GM21447 (cell line): ENCODE measurements around the gene LARGE1.

Experiments used
- ATAC-seq: cut with Tn5 transposase; IDR thresholded peaks from one replicate; pipeline ENCODE4 v1.9.1; 2021; ENCODE audit not compliant: unreplicated experiment

Gene LARGE1

DNA sequence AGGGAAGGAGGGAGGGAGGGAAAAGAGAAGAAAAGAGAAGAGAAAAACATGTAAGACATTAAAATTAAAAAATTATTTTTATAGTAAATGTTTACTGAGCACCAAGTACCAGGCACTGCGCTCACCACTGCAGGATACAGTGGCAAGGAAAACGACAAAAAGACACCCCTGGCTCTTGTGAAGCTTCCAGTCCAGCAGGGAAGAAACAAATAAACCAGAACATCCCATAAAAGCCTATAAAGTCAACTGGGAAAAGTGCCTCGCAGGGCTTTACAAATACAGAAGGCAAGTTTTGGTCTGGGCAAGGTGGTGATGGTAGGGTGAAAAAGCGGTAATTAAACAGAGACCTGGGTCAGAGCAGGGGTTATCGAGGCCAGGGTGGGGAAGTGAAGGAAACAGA is 33.6 kb downstream of the LARGE1 start:
- no peak for ATAC-seq

DNA sequence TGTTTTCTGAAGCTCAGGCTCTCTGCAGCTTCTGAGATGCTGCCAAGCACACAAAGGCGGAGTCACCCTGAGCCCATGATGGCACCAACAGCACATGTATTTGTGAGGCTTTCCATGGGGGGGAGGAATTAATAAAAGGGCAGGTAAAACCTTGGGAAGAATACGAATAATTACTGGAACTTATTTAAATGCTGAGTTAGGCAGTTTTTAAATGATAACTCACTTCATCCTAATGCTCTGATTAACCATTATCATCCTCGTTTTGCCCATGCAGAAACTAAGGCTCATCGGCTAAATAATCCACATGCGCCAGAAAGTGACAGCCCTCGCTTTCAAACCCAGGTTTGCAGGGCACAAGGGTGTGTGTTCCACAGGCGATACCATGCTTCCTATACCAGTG is 35.4 kb downstream of the LARGE1 start:
- no peak for ATAC-seq

DNA sequence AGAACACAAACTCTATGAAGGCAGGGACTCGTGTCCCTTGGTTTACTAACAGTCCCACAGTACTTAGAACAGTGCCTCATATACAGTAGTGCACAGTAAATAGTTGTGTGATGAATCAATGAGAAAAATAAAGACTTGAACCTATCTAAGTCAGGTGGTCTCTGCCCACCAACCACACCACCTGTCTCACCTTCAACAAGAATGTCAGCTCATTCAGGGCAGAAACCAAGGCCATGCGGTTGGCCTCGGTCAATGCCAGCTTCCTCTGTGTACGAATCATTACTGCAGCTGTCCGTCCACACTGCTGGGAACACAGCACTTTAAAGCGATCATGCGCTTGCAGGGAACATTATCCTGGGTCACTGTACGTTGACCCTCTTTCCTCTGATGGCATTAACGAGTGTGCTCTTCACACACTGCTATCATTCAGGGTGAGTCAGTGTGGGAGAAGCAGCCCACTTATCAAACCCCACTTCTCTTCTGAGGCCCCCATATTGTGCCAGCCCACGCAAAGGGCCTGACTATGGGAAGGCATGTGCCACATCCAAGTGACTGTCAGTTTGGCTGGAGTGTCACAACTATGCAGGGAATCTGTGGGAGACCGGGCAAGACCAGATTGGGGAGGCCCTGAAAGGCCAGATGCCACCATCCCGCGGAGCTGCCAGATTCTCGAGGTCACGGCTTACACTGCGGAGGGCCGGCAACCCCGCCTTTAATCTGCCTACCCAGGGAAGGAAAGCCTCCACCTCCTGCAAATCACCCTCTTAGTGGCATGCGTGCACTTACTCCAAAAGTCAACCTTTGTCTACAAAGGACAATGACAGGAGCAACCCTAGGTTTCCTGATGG is 36.1 kb downstream of the LARGE1 start:
- ATAC-seq: no peak

DNA sequence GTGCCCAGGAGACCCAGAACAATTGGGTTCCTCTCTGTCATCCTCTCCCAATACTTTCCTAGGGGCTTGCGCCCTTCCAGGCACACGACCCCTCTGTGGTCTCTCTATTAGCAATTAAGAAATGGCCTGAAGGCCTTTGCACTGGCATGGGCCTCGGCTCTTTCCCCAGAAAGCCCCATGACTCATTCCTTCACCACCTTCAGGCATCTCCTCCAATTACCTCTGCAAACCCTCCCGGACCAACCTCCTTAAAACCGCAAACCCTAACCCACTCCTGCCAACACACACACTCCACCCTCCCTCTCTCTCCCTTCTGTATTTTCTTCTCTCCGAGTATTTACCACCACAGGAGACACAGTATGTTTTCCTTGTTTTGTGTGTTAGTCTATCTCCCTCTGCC is 36.7 kb downstream of the LARGE1 start:
- ATAC-seq: no peak

DNA sequence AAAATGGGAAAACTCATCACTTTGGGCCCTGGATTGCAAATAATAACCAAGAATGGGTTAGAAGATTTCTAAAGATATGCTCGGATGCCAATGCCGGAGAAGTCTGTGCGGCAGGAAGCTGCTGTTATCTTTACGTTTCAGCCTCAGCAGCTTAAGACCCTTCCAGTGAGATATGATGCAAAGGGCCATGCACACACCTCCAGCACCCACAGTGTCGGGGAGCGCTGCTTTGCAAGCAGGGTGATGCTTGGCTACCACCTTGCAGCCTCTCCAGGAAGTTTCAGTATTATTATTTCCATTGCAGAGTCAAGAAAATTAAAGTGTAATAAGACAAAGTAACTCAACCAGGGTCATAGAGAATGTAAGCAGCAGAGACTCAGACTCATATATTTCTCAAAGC is 37.3 kb downstream of the LARGE1 start:
- ATAC-seq: no peak

DNA sequence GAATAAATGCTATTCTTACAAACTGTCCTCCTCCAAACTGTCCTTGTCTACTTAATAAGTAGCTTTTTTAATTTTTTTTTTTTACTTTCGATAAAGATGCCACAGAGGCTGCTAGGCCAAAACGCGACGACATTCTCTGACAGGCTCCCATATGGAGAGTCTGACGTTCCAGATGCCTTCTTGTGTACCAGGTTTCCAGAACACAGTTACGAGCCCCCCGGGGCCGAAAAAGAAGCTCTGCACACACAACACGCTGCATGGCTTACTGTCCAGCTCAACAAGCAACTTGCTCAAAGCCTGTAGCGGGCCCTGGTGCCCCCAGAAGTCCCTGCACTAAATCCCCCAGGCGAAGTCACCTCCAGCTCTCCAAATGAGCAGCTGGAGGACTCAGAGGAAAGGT is 39.3 kb downstream of the LARGE1 start:
- ATAC-seq: no peak

DNA sequence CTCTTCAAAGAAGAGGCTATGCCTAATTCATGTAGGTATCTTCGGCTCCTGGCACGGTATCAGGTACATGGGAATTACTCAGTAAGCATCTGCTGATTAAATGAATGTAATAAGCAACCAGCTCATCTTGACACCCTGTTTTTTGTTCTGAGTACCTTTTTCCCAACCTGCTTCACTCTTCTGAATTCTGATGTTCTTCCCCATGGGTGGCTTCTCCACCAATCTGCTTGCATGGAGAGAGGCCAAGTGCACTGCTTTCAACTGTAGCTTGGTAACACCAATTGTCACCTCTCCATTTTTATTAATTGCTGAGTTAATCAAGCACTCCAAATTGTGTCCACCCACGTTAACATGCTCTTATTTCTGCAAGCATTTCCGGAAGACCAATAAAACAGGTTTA is 40.5 kb downstream of the LARGE1 start:
- no peak for ATAC-seq

DNA sequence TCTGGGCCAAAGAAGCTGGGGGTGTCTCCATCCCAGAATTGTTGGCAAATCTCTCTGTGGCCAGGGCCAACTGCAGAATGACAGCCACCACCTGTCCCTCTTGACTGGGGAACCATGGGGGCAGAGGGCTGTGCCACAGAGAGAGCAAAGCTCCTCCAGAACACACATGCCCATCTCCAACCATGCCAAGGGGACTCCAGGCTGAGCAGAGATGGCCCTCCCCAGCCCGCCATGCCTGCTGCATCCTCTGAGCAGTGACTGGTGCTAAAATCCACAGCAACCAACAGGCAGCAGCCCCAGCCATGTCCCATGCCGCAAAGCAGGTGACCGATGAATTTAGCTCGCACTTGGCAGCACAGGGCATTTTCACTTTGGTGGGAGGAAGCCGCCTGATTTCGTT is 45.0 kb downstream of the LARGE1 start:
- ATAC-seq: no peak

DNA sequence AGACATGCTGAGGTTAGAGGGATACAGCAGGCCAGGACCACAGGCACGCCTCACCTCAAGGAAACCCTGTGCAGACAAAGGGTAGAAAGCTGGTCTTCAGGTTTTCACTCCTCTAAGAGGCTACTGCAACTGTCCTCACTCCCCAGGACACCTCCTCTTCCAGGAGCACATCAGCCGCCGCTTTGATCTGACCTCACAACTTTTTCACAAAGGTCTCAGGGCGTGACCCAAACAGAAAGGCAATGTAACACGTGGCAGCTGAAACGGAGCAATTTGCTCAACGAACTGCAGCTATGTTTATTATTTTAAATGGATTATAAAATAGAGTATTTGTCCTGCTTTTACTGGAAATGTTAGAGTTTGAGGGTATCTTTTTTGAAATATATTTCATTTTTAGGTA is 46.1 kb downstream of the LARGE1 start:
- ATAC-seq: no peak

DNA sequence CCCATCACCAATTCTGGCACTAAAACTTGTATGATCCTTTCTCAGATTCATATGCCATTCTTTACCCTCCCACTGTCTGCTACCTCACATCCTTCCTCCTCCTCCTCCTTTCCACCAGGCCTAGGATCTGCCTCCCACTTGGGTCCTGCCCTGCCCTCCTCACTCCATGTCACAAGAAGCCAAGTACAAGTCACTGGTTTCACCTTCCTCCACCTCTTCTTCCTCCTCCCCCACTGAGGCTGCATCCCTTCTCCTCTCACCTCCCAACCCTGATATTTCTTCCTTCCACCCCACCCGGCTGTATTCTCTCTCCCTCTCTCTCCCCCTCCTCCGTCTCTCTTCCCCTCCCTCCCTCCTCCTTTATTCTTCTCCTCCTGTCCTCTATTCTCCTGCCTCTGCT is 46.6 kb downstream of the LARGE1 start:
- ATAC-seq: no peak

DNA sequence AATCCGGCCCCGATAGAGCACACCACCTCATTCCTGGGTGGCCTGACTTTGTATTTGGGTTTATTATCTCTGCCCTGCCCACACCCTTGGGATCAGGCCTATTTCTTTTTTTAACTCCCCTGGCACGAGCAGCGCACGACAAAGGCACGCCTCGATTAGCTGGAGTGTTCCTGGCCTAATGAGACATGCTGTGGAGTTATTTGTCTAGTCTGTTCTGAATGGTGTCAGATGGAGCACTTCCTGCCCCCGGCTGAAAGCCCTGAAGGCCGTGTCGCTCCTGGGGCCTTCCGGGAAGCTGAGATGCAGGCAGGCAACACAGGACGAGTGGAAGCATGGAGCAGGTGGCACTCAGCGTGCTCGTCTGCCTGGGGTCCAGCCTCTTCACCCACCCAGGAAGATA is 47.1 kb downstream of the LARGE1 start:
- ATAC-seq: no peak

DNA sequence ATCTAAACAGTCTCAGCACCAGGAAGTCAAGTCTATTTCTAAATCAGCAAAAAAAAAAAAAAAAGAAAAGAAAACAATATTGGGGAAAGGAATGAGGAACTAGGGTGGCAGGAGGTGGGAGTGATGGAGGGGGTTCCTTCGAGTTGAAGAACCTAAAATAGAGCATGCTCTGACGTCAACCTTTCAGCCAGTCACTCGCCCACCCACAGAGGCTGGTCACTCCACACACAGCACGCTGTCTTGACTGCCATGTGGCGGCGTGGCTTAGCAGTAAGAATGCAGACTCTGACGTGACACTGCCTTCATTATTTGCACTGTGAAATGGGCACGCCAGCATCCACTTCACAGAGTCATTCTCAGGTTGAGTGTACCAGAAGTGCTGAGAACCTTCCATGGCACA is 48.3 kb downstream of the LARGE1 start:
- ATAC-seq: no peak

DNA sequence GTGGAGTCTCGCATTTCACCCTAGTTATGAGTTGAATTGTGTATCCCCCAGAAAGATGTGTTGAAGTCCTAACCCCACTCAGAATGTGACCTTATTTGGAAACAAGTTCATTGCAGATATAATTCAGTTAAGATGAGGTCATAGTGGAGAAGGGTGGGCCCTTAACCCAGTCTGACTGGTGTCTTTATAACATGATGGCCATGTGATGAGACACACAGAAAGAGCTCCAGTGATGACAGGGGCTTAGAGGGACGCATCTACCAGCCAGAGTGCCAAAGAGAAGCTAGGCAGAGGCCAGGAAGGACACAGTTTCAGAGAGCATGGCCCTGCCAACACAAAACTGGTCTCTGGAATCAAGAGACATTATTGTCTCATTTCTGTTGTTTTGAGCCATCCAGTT is 50.3 kb downstream of the LARGE1 start:
- no peak for ATAC-seq

DNA sequence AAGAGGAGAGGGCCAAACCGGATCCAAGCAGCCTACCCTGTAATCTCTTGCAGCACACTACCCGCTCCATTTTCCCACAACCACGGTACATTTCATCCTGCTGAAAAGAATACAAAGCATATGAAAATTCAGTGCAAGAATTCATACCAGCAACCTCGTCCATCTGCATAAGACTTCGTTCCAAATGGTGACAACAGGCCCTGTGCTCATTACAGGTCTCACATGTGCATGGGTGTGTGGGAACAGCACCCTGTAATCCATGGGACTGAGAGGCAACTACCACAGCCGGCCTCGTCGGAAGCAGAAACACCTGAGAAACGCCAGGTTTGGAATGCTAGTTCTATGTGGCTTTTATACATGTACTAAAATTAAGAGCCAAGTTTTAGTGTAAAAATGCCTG is 52.3 kb downstream of the LARGE1 start:
- no peak for ATAC-seq

DNA sequence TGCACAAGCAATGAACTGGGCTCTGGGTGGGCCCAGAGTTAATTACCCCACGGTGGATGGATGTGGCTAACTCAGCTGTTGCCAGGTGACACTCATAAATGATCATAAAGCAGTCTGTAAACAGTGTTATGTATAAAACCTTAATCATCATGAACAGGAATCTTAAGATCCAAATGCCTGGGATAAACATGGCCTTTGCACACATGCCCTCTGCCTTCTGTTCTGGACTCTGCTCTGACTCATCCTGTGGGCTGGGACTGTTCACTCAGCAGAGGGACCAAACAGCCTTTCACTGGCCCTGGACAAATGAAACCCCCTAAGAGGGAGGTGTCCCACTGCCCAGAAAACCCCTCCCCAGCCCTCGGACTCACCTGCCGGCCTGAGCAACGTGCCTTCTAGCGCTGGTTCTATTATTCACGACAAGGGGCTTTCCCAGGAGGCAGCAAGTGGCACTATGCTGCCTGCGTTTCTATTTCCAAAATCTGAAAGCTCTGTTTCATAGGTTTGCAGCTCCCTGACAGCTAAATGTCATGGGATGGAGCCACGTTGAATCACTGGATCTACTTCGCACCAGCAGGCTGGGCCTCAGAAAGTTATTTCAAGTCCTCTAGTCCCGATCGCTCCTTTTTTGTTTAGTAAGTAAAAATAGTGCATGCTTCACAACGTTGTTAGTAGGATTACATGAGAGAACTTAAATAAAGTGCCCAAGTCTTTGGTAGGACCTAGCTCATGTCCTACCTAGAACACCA is 53.0 kb downstream of the LARGE1 start:
- no peak for ATAC-seq

DNA sequence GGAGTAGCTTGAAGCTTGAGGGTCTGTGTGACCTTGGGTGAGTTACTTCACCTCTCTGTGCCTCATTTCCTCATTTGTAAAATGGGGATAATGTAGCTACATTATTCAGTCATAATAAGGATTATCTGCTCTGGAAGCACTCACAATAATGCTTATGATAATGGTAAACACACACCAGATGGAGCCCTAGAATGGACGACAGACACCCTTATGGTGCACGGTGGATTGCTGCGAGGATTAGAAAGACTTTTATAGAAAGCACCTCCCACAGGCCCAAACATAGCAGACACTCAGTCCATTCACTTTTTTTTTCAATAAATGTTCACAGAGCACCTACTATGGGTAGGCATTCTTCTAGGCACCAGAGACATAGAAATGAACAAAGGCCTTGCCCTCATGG is 53.8 kb downstream of the LARGE1 start:
- no peak for ATAC-seq

DNA sequence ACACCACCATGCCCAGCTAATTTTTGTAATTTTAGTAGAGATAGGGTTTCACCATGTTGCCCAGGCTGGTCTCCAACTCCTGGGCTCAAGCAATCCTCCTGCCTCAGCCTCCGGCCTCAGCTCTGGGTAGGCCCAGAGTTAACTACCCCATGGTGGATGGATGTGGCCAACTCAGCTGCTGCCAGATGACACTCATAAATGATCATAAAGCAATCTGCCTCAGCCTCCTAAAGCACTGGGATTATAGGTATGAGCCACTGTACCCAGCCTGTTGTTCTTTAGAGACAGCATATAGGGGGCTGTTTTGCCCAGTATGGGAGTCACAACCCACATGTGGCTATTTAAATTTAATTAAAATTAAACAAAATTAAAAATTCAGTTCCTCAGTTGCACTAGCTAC is 54.3 kb downstream of the LARGE1 start:
- ATAC-seq: no peak

DNA sequence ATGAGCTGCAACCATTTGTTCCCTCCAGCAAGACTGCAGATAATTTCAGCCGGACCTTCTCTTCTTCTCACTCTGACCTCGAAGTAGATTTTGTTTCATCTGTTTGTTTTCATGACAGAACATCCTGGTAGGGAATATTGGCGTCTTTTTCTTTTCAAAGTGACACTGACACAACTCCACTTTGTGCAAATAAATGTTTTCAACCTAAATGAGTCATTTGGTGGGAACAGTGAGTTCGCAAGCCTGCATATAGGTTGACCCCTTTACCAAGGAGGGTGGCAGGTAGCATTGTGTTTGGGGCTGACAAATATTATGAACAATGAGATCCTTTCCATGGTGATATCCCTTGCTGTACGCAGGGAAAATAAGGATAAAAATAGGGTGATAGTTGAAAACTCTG is 55.0 kb downstream of the LARGE1 start:
- no peak for ATAC-seq

DNA sequence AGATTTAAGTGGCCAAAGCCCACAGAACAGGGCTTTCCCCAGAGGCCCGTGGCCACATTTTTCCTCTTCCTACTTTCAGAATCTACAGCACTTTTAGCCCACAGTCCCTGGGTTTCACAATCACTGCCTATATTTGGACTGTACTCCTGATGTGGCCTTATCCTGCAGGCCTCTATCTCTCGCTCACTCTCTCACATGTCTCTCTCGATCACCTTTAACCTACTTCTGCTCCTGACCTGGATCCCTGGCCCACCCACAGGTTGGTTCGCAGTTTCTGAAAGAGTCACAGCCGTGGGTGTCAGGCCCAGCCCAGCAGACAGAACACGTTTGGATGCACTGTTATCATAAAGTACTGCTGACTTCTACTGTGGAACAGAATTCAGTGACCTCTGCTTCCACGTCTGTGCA is 55.5 kb downstream of the LARGE1 start:
- no peak for ATAC-seq

DNA sequence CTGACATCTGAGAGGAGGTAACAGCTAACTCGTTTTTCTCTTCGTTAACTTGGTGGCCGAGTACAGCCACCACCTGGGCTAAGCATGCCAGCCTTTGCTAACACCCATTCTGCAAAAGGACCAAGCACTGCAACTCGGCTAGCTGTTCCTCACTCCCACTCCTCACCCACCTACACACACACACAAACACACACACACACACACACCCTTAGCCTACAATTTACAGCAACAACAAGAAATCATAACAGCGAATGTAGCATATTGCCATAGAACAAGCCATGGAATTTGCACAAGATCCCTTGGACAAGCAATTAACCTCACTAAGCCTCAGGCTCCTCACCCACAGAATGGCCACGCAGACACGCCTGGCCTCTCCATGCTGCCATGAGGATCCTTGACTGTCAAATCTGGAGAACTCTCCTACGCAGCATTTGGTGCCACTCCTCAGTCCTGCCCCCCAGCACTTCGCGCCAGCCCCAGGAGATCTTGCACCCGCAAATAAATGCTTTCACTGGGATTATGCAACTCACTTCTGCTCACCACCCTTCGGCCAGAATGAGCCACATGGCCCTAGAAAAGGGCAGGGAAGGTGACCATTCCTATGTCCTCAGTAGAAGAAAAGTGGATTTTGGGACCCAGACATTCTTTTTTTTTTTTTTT is 58.9 kb downstream of the LARGE1 start:
- ATAC-seq: no peak

DNA sequence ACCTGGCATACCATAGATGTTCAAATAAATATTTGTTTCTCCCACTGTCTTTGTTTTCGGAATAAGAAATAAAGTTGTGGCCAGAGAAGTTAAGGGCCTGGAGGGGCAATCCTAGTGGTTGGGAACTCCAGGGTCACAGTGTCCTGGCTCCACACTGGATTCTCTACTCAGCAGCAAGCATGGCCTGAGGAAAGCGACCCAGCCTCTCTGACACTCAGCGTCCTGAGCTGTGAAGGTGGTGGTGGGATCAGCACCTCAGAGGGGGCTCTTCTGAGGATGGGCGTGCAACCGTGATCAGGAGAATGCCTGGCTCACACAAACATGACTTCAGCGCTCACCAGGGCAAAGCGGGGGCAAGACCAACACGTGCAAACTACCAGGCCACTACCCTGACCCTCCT is 59.9 kb downstream of the LARGE1 start:
- no peak for ATAC-seq

DNA sequence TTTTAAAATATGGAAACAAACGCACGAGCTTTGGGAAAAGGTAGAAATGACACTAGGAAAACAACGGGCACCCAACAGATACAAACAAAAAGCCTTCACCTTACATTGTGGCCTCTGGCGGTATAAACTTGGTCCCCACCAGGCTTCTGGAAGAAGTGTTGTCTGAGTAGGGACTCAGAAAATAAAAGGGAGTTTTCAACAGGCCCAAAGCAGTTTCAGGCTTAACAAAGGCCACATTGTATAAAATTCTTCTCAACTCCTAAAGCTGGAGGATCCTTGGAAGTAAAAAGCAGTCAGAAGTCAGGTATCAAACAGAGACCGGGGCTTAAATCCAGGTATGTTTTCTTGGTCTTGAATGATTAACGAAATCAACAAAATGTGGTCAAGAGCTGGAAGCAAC is 61.0 kb downstream of the LARGE1 start:
- ATAC-seq: no peak
